GM21528 (cell line): ENCODE measurements around the gene SSRP1.

Experiments used
- ATAC-seq: cut with Tn5 transposase; IDR thresholded peaks from one replicate; pipeline ENCODE4 v1.9.1; 2021; ENCODE audit warnings: mild to moderate bottlenecking, moderate library complexity; ENCODE audit not compliant: unreplicated experiment, low FRiP score

SSRP1 gene

GRCh38 chr11:57276971-57277675, 58.6 kb downstream of the SSRP1 start:
- ATAC-seq: no peak

- no peak for ATAC-seq
Measured at GRCh38 chr11:57276169-57276970, 59.3 kb downstream of the SSRP1 start.
